HG03439 (cell line): ENCODE results near the gene SPRR2F.

Source experiments
- ATAC-seq: cut with Tn5 transposase; IDR thresholded peaks from one replicate; pipeline ENCODE4 v1.9.1; 2021; ENCODE audit warnings: mild to moderate bottlenecking, moderate library complexity; ENCODE audit not compliant: unreplicated experiment

The SPRR2F gene

DNA sequence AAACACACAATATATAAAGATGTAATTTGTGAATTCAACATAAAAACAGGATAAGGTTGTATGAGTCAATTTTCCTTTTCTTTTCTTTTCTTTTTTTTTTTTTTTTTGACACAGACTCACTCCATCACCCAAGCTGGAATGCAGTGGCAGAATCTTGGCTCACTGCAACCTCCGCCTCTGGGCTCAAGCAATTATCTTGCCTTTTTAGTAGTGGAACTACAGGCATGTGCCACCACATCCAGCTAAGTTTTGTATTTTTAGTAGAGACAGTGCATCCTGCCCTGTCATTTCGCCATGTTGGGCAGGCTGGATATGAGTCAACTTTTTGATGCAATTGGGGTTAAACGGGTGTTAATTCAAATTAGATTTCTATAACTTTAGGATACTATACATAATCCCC is 31.6 kb downstream of the SPRR2F start:
- ATAC-seq, result no peak

- ATAC-seq, result no peak
These were observed 40.2 kb downstream of the SPRR2F start for GRCh38 chr1:153072806-153073726.

DNA sequence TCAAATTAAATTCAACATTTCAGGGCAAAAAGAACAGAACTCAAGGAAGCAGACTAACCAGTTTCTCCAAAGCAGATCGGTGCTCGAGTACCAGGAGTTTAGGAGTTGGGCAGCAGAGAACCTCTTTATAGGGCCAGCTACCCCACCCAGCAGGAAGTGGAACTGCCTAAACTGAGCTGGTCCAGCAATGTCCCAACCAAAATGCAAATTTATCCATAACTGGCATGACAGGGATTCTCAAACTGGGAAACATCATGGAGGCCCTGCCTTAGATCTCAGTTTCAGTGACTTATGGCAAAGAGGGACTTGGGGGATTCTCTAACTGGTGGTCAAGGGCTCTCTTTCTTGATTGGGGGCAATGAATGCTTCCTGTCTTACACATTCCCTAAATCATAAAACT is 41.8 kb downstream of the SPRR2F start, which contains the start of gene SPRR2B:
TSS of gene SPRR2B (minus strand) at position 101 of the 400 bp plus-strand sequence. CDS start 772 bp downstream, outside the sequence.
- ATAC-seq, result no peak

DNA sequence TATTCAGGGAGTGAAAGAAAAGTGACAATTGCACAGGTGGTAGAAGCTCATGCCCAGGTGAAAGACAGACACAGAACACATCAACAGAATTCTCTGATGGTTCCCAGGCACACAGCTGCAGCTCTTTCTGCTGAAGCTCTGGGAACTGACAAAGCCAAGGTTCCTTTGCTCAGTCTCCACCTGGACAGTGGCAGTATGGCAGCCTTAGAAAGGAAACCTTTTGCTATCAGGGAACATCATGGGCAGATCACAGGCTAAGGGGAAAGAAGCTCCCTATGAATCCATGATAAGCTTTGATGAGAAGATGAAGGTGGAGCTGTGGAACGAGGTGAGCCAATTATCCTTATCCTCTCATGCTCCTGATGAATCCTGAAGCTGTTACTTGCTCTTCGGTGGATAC is 43.1 kb downstream of the SPRR2F start:
- ATAC-seq, result no peak
